GM21717 (cell line): ENCODE results near the gene CEP78.

Experiments used
- ATAC-seq: cut with Tn5 transposase; IDR thresholded peaks from one replicate; pipeline ENCODE4 v1.9.1; 2021; ENCODE audit warnings: mild to moderate bottlenecking, moderate library complexity; ENCODE audit not compliant: unreplicated experiment

CEP78 gene

GRCh38 chr9:78286125-78286524 is 50.2 kb downstream of the CEP78 start:
- ATAC-seq = no peak

- ATAC-seq = no peak
Observed at GRCh38 chr9:78286946-78287388, 51.1 kb downstream of the CEP78 start.

GRCh38 chr9:78288214-78288892 is 52.5 kb downstream of the CEP78 start:
- ATAC-seq = no peak

- ATAC-seq = no peak
Observed at GRCh38 chr9:78289474-78289873, 53.6 kb downstream of the CEP78 start.

GRCh38 chr9:78291240-78291925 is 55.5 kb downstream of the CEP78 start:
- ATAC-seq = no peak

GRCh38 chr9:78292026-78292425 is 56.2 kb downstream of the CEP78 start:
- no peak for ATAC-seq

- no peak for ATAC-seq
Observed at GRCh38 chr9:78292716-78293497, 57.0 kb downstream of the CEP78 start.

- ATAC-seq = no peak
Observed at GRCh38 chr9:78294290-78295176, 58.7 kb downstream of the CEP78 start.

GRCh38 chr9:78295177-78295575 is 59.3 kb downstream of the CEP78 start:
- ATAC-seq = no peak

- ATAC-seq = no peak
Observed at GRCh38 chr9:78295731-78296130, 59.9 kb downstream of the CEP78 start.

- ATAC-seq = no peak
Observed at GRCh38 chr9:78296201-78296892, 60.5 kb downstream of the CEP78 start.

- peak; percentile 99 for ATAC-seq
Observed at GRCh38 chr9:78296893-78297671, 61.2 kb downstream of the CEP78 start, which contains the start of gene PSAT1. Gene PSAT1, plus strand, starts transcription at chr9:78297125. Its CDS starts 86 bp downstream, at chr9:78297211.

- ATAC-seq = no peak
Observed at GRCh38 chr9:78297672-78297961, 61.7 kb downstream of the CEP78 start.

GRCh38 chr9:78298046-78298765 is 62.3 kb downstream of the CEP78 start:
- no peak for ATAC-seq

GRCh38 chr9:78300209-78300608 is 64.3 kb downstream of the CEP78 start:
- ATAC-seq = no peak

GRCh38 chr9:78301466-78301865 is 65.6 kb downstream of the CEP78 start:
- no peak for ATAC-seq

GRCh38 chr9:78303377-78304062 is 67.6 kb downstream of the CEP78 start:
- ATAC-seq = no peak

- ATAC-seq = no peak
Observed at GRCh38 chr9:78304357-78304756, 68.5 kb downstream of the CEP78 start.
